Smooth muscle cell (in vitro differentiated cells): Measurements from ENCODE around the gene MARCHF3. TPM values are rescaled to one million over a fixed set of nuclear protein-coding genes. Genes with fewer than 3 reads are reported as not detected.

Experiments
- DNase-seq: peaks from one replicate; lab custom pipeline; 2025; ENCODE audit not compliant: unreplicated experiment; lab: John Stamatoyannopoulos, UW
- H2AFZ ChIP-seq: fragments of 200-600 bp; sonication (generic); 2 replicates; pipeline ENCODE4 v1.6.0; 2016; ENCODE audit warnings: antibody characterized with exemption, low read depth, mild to moderate bottlenecking
- H3F3A ChIP-seq: fragments of 200-600 bp; sonication (generic); 2 replicates; pipeline ENCODE4 v1.6.0; 2017; ENCODE audit warnings: antibody characterized with exemption, low read depth
- H3K27ac ChIP-seq: fragments of 200-600 bp; sonication (generic); 2 replicates; pipeline ENCODE4 v1.5.1; 2016; ENCODE audit warnings: low read depth, mild to moderate bottlenecking
- H3K27me3 ChIP-seq: fragments of 200-600 bp; sonication (generic); 2 replicates; pipeline ENCODE4 v1.6.1; 2016; ENCODE audit warnings: low read depth, mild to moderate bottlenecking
- H3K36me3 ChIP-seq: fragments of 200-600 bp; sonication (generic); 2 replicates; pipeline ENCODE4 v1.5.1; 2016; ENCODE audit warnings: low read depth
- H3K4me1 ChIP-seq: fragments of 200-600 bp; sonication (generic); 2 replicates; pipeline ENCODE4 v1.5.1; 2016; ENCODE audit warnings: low read depth
- H3K4me2 ChIP-seq: fragments of 200-600 bp; sonication (generic); 2 replicates; pipeline ENCODE4 v1.6.0; 2016; ENCODE audit warnings: mild to moderate bottlenecking
- H3K4me3 ChIP-seq: fragments of 200-600 bp; sonication (generic); 2 replicates; pipeline ENCODE4 v1.5.1; 2016; ENCODE audit warnings: mild to moderate bottlenecking
- H3K79me2 ChIP-seq: fragments of 200-600 bp; sonication (generic); 2 replicates; pipeline ENCODE4 v1.6.0; 2016; ENCODE audit warnings: low read depth, mild to moderate bottlenecking
- H3K9ac ChIP-seq: fragments of 200-600 bp; sonication (generic); 2 replicates; pipeline ENCODE4 v1.6.0; 2016; ENCODE audit warnings: low read depth
- H3K9me3 ChIP-seq: fragments of 200-600 bp; sonication (generic); replicated peaks from 2 replicates; pipeline ENCODE4 v1.5.1; 2016; ENCODE audit warnings: low read depth
- H4K20me1 ChIP-seq: fragments of 200-600 bp; sonication (generic); 2 replicates; pipeline ENCODE4 v1.6.0; 2016; ENCODE audit warnings: low read depth
- CTCF ChIP-seq: fragments of 200-600 bp; sonication (generic); IDR thresholded peaks from 2 replicates; pipeline ENCODE4 v1.5.1; 2017; ENCODE audit warnings: borderline replicate concordance, mild to moderate bottlenecking, antibody characterized with exemption; ENCODE audit not compliant: insufficient read depth, poor library complexity, severe bottlenecking
- WGBS: methylation state at CpG from one replicate; pipeline ENCODE4 v1.1.7; 2016; ENCODE audit warnings: low lambda C conversion rate; 5-methylcytosine and 5-hydroxymethylcytosine counted together
- polyA plus RNA-seq: library from polyadenylated mRNA; unstranded; fragments of >200 nt; fragmentation: Nextera tagmentation; extraction: Ambion mirVana; gene quantifications from 2 replicates; pipeline ENCODE4 v1.2.1, GENCODE V29; 2016
- total RNA-seq: library from RNA; depleted of rRNA; stranded (reverse); fragments of >200 nt; gene quantifications from 2 replicates; pipeline ENCODE4 v1.2.3, GENCODE V29; 2014

Gene MARCHF3
- total and polyA plus RNA-seq, 2 experiments from 2014 or later, result 17.8 to 30.8 TPM

GRCh38 chr5:126972062-126972895 lies 58.1 kb downstream of the MARCHF3 start:
- no peak for DNase-seq
- no peak overlapping the region for H2AFZ ChIP-seq
- H3K9me3 ChIP-seq, result no peaks in the 10 kb centered on the region
- no peak overlapping the region for H3K9ac ChIP-seq
- H3K4me2 ChIP-seq, result peak overlapping the region; percentile 35
- no peaks in the 10 kb centered on the region for H3F3A ChIP-seq
- no peaks in the 10 kb centered on the region for H3K79me2 ChIP-seq
- H3K27ac ChIP-seq, result no peak overlapping the region
- no peaks in the 10 kb centered on the region for H3K36me3 ChIP-seq
- no peak for TF ChIP-seq CTCF
- WGBS, result 65% methylated on average over 4 of the region's 4 CpGs
- H3K4me1 ChIP-seq, result peaks cover 20% of the 10 kb centered on the region
- H4K20me1 ChIP-seq, result no peaks in the 10 kb centered on the region
- H3K27me3 ChIP-seq, result no peaks in the 10 kb centered on the region
- H3K4me3 ChIP-seq, result no peak overlapping the region

- Histone ChIP-seq H3K36me3 (no peaks in the 10 kb centered on the region), H3K4me2 (peak overlapping the region; percentile 35), H3K27ac (no peak overlapping the region), H2AFZ (no peak overlapping the region), H3K79me2 (no peaks in the 10 kb centered on the region), H3K27me3 (no peaks in the 10 kb centered on the region), H3K9me3 (no peaks in the 10 kb centered on the region), H3F3A (no peaks in the 10 kb centered on the region), H3K9ac (no peak overlapping the region), H3K4me3 (no peak overlapping the region), H4K20me1 (no peaks in the 10 kb centered on the region), H3K4me1 (peaks cover 20% of the 10 kb centered on the region)
- 88% methylated on average over 1 of the region's 1 CpG for WGBS
- no peak for TF ChIP-seq CTCF
- DNase-seq, result no peak
These were observed 58.8 kb downstream of the MARCHF3 start for GRCh38 chr5:126971455-126972031.

DNA sequence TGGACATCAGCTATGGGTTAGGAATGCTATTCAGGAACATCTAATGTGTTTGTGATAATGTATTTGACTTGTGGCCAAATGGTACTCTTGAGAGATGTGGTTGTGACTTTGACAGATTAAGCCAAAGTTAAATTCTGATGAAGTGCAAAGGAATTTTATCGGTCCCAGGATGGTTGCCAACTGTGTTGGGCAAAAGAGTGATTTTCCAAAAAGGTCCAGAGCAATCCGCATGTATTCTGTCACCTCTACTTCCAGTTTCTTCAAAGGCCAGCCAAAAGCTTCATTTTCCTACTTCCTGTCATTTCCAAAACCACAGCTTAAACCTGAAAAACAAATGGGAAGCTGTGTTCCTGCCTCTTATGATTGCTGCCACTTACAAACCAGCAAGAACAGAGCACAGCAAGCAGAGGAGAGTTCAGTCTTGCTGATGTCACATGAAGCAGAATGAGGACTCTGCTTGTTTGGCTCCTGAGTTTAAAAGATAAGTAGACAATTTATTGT lies 59.8 kb downstream of the MARCHF3 start:
- H3K4me2 ChIP-seq, result no peak overlapping the region
- no peaks in the 10 kb centered on the region for H3K79me2 ChIP-seq
- TF ChIP-seq CTCF, result no peak
- H3K27ac ChIP-seq, result no peak overlapping the region
- no peak overlapping the region for H3K4me3 ChIP-seq
- no peak overlapping the region for H3K9ac ChIP-seq
- H3K9me3 ChIP-seq, result no peaks in the 10 kb centered on the region
- no peaks in the 10 kb centered on the region for H3K36me3 ChIP-seq
- H4K20me1 ChIP-seq, result no peaks in the 10 kb centered on the region
- H2AFZ ChIP-seq, result no peak overlapping the region
- peaks cover 13% of the 10 kb centered on the region for H3K4me1 ChIP-seq
- no peaks in the 10 kb centered on the region for H3F3A ChIP-seq
- DNase-seq, result no peak
- WGBS, result 86% methylated on average over 2 of the region's 2 CpGs
- H3K27me3 ChIP-seq, result no peaks in the 10 kb centered on the region

GRCh38 chr5:126969548-126969947 lies 60.8 kb downstream of the MARCHF3 start:
- H3K9ac ChIP-seq, result no peak overlapping the region
- no peaks in the 10 kb centered on the region for H3F3A ChIP-seq
- H3K79me2 ChIP-seq, result no peaks in the 10 kb centered on the region
- H3K9me3 ChIP-seq, result no peaks in the 10 kb centered on the region
- peaks cover 11% of the 10 kb centered on the region for H3K4me1 ChIP-seq
- no peaks in the 10 kb centered on the region for H3K36me3 ChIP-seq
- H3K4me2 ChIP-seq, result no peak overlapping the region
- WGBS, result 94% methylated on average over 2 of the region's 2 CpGs
- no peak for TF ChIP-seq CTCF
- no peak overlapping the region for H3K4me3 ChIP-seq
- no peak for DNase-seq
- no peaks in the 10 kb centered on the region for H3K27me3 ChIP-seq
- no peaks in the 10 kb centered on the region for H4K20me1 ChIP-seq
- no peak overlapping the region for H3K27ac ChIP-seq
- no peak overlapping the region for H2AFZ ChIP-seq
